ENCODE data around the gene IQCM.
"Not testable (repeated sequence)": the region's sequence is repeated elsewhere in the genome, so short reads cannot be mapped to it uniquely, and the experiment has no call there.

Gene IQCM

GRCh38 chr4:149500806-149501205 lies 314.8 kb downstream of the IQCM start:
- TF ChIP-seq POLR2A (IDR thresholded peaks at IDR 0.05; ENCODE audit: low read depth, low read length): no peak
- TF ChIP-seq TAF1 (IDR thresholded peaks at IDR 0.05; ENCODE audit: borderline replicate concordance, low read depth, low read length): no peak
- no peak for TF ChIP-seq POLR2AphosphoS5 (IDR thresholded peaks at IDR 0.05; ENCODE audit: low read depth, low read length)
- no peak for DNase-seq (ENCODE audit: insufficient read length)
- no peak for FAIRE-seq

DNA sequence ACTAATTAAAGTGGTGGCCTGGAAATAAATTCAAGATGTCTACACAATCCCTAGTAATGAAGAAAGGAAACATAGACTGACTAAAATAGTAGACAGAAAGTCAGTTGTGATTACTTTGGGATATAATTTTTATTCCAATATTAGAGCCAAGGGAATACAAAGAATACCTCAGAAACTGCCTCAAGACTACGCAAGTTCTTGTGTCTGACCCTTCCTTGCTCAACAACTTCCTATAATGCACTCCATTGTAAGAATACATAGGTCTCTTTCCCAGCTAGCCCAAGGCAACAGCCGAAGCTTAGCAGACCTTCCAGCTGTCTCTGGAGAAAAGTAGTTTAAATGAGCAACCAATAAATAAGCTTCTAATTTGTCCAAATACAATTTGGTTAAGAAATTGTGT lies 315.9 kb downstream of the IQCM start:
- TF ChIP-seq POLR2AphosphoS5 (IDR thresholded peaks at IDR 0.05; ENCODE audit: low read depth, low read length) (no peak), POLR2A (IDR thresholded peaks at IDR 0.05; ENCODE audit: low read depth, low read length) (no peak), TAF1 (IDR thresholded peaks at IDR 0.05; ENCODE audit: borderline replicate concordance, low read depth, low read length) (no peak)
- no peak for FAIRE-seq
- no peak for DNase-seq (ENCODE audit: insufficient read length)

DNA sequence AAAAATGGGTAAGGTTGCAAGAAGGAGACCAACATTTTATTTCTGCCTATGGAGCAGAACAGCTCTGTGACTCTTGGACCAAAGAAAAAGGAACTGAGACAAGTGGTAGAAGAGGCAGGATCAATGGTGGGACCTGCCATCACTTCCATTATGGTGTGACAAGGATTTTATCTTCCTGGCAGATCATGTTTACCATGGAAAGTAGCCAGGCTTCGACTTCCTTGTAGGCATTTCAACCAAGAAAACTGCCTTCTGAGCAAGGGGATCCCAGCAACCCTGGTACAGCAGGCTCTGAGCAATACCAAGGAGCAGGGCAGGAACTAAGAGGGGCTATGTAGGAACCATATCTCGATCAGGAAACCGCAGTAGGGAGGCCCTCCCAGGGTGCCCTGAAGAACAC lies 317.4 kb downstream of the IQCM start:
- DNase-seq (ENCODE audit: insufficient read length) (no peak), FAIRE-seq (no peak)
- no peak for TF ChIP-seq POLR2A (IDR thresholded peaks at IDR 0.05; ENCODE audit: low read depth, low read length)
- TF ChIP-seq TAF1 (IDR thresholded peaks at IDR 0.05; ENCODE audit: borderline replicate concordance, low read depth, low read length): no peak
- no peak for TF ChIP-seq POLR2AphosphoS5 (IDR thresholded peaks at IDR 0.05; ENCODE audit: low read depth, low read length)

DNA sequence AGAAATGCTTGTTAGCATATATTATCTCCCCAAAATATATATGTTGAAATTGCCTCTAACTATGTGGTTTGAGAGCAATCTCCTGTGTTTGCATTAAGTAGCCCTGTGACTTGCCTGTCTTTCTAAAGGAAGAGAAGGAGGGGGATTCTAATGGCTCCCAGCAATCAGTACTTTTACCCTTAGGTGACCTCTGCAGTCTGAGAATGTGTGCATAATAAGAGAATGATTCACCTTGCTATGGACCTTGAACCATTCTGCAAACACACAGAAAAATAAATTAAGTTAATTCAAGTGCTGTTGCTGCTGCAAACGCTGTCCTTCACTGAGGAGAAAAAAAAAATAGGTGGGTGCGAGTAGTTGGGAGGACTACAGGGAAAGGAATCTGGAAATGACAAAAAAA lies 322.2 kb downstream of the IQCM start:
- DNase-seq (ENCODE audit: insufficient read length) (no peak), FAIRE-seq (no peak)
- TF ChIP-seq POLR2AphosphoS5 (IDR thresholded peaks at IDR 0.05; ENCODE audit: low read depth, low read length) (no peak), POLR2A (IDR thresholded peaks at IDR 0.05; ENCODE audit: low read depth, low read length) (no peak), TAF1 (IDR thresholded peaks at IDR 0.05; ENCODE audit: borderline replicate concordance, low read depth, low read length) (no peak)

- no peak for DNase-seq (ENCODE audit: insufficient read length)
- no peak for FAIRE-seq
- TF ChIP-seq POLR2AphosphoS5 (IDR thresholded peaks at IDR 0.05; ENCODE audit: low read depth, low read length): no peak
- no peak for TF ChIP-seq TAF1 (IDR thresholded peaks at IDR 0.05; ENCODE audit: borderline replicate concordance, low read depth, low read length)
- no peak for TF ChIP-seq POLR2A (IDR thresholded peaks at IDR 0.05; ENCODE audit: low read depth, low read length)
Measured at GRCh38 chr4:149489321-149489720, 326.3 kb downstream of the IQCM start.

DNA sequence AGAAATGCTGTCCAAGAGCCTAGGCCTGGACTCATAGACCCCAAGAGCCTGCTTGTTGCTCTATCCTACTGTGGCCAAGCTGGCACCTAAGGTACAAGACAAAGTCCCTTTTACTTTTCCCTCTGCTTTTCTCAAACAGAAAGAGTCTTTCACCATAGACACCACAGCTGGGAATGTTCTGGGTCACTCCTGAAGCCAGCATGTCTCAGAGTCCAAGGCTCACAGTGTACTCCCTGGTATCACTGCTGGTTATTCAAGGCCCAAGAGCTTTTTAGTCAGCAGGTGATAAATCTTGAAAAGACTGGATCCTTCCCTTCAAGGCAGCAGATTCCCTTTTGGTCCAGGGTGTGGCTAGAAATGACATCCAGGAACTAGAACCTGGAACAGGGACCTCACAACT lies 328.8 kb downstream of the IQCM start:
- no peak for TF ChIP-seq POLR2AphosphoS5 (IDR thresholded peaks at IDR 0.05; ENCODE audit: low read depth, low read length)
- no peak for DNase-seq (ENCODE audit: insufficient read length)
- no peak for FAIRE-seq

DNA sequence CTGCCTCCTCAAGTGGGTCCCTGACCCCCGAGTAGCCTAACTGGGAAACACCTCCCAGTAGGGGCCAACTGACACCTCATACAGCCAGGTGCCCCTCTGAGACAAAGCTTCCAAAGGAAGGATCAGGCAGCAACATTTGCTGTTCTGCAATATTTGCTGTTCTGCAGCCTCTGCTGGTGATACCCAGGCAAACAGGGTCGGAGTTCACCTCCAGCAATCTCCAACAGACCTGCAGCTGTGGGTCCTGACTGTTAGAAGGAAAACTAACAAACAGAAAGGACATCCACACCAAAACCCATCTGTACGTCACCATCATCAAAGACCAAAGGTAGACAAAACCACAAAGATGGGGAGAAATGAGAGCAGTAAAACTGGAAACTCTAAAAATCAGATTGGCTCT lies 347.0 kb downstream of the IQCM start:
- not testable (repeated sequence) for FAIRE-seq; DNase-seq (ENCODE audit: insufficient read length)

- no peak for TF ChIP-seq POLR2AphosphoS5 (IDR thresholded peaks at IDR 0.05; ENCODE audit: low read depth, low read length)
- TF ChIP-seq TAF1 (IDR thresholded peaks at IDR 0.05; ENCODE audit: borderline replicate concordance, low read depth, low read length): no peak
- no peak for TF ChIP-seq POLR2A (IDR thresholded peaks at IDR 0.05; ENCODE audit: low read depth, low read length)
- DNase-seq (ENCODE audit: insufficient read length): no peak
- FAIRE-seq: no peak
Measured at GRCh38 chr4:149466446-149466845, 349.2 kb downstream of the IQCM start.

- no peak for FAIRE-seq
- TF ChIP-seq POLR2A (IDR thresholded peaks at IDR 0.05; ENCODE audit: low read depth, low read length) (no peak), POLR2AphosphoS5 (IDR thresholded peaks at IDR 0.05; ENCODE audit: low read depth, low read length) (no peak), TAF1 (IDR thresholded peaks at IDR 0.05; ENCODE audit: borderline replicate concordance, low read depth, low read length) (no peak)
- no peak for DNase-seq (ENCODE audit: insufficient read length)
Measured at GRCh38 chr4:149465955-149466354, 349.7 kb downstream of the IQCM start.

- TF ChIP-seq TAF1 (IDR thresholded peaks at IDR 0.05; ENCODE audit: borderline replicate concordance, low read depth, low read length) (no peak), POLR2A (IDR thresholded peaks at IDR 0.05; ENCODE audit: low read depth, low read length) (no peak), POLR2AphosphoS5 (IDR thresholded peaks at IDR 0.05; ENCODE audit: low read depth, low read length) (no peak)
- FAIRE-seq (no peak), DNase-seq (ENCODE audit: insufficient read length) (no peak)
Measured at GRCh38 chr4:149443537-149443936, 372.1 kb downstream of the IQCM start.

- TF ChIP-seq POLR2A (IDR thresholded peaks at IDR 0.05; ENCODE audit: low read depth, low read length) (no peak), TAF1 (IDR thresholded peaks at IDR 0.05; ENCODE audit: borderline replicate concordance, low read depth, low read length) (no peak), POLR2AphosphoS5 (IDR thresholded peaks at IDR 0.05; ENCODE audit: low read depth, low read length) (no peak)
- FAIRE-seq (no peak), DNase-seq (ENCODE audit: insufficient read length) (no peak)
Measured at GRCh38 chr4:149441338-149441737, 374.3 kb downstream of the IQCM start.

GRCh38 chr4:149426461-149426860 lies 389.2 kb downstream of the IQCM start:
- FAIRE-seq (no peak), DNase-seq (ENCODE audit: insufficient read length) (no peak)
- TF ChIP-seq TAF1 (IDR thresholded peaks at IDR 0.05; ENCODE audit: borderline replicate concordance, low read depth, low read length) (no peak), POLR2AphosphoS5 (IDR thresholded peaks at IDR 0.05; ENCODE audit: low read depth, low read length) (no peak), POLR2A (IDR thresholded peaks at IDR 0.05; ENCODE audit: low read depth, low read length) (no peak)

DNA sequence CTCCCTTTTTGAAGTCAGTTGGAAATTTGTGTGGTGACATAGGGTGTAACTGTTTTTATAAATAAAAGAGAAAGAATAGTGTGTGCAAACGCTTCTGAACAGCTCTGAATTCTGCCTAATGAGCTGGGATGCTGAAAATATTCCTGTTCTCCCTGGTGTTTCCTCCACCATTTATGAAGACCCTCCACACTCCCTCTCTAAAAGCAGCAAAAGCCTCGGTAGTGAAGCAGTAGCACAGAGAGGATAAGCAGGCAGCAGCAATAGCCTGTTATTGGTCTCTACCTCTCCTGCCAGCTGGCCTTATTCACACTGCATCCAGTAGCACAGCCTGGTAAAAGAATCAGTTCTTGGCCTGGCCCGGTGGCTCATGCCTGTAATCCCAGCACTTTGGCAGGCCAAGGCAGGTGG lies 406.1 kb downstream of the IQCM start:
- TF ChIP-seq POLR2AphosphoS5 (IDR thresholded peaks at IDR 0.05; ENCODE audit: low read depth, low read length): no peak
- TF ChIP-seq POLR2A (IDR thresholded peaks at IDR 0.05; ENCODE audit: low read depth, low read length): no peak
- TF ChIP-seq TAF1 (IDR thresholded peaks at IDR 0.05; ENCODE audit: borderline replicate concordance, low read depth, low read length): no peak
- DNase-seq (ENCODE audit: insufficient read length): no peak
- FAIRE-seq: no peak
